Measurements from ENCODE around the gene MLXIP.
A peak's percentile ranks its signal among the peaks of the same experiment; 100 is the strongest.

The MLXIP gene

GRCh38 chr12:122185494-122186082 lies 107.0 kb downstream of the MLXIP start:
- DNase-seq (ENCODE audit: low read depth) = no peak

- no peak for DNase-seq (ENCODE audit: low read depth)
These were observed 108.9 kb downstream of the MLXIP start for GRCh38 chr12:122187466-122187865.

DNA sequence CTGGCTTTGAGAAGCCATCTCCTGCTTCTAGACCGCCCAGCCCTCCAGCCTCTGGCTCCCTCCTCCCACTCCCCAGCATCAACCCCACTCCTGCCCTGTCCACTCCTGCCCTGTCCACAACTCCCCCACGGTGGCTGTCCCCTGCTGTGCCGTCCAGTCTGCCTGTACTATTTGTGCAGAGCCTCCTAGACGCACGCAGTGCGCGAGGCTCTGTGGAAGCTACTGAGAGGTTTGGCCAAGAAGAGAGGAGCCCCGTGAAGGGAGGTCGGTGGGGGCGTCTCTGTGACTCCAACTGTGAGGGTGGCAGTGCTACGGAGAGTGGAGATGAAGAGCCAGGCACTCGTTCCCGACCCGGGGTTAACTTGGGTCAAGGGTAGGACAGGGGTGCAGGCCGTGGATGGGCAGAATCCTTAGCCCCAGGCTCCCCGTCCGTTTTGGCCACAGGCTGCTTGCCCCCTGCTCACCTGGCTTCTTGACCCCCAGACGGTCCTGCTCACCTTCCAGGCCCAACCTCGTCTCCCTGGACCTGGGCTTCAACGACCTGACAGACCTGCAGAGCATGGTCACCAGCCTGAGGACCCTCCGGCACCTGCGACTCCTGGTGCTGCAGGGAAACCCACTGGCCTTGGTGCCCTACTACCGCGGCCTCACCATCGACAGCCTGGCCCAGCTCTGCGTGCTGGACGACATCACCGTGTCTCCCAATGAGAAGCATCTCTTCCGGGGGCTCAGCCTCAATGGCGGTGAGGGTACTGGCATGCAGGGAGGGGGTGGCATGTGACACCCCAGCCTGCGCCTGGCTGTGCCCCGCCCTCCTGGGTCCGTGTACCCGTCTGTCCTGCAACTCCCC lies 111.3 kb downstream of the MLXIP start:
- DNase-seq (ENCODE audit: low read depth) = no peak

DNA sequence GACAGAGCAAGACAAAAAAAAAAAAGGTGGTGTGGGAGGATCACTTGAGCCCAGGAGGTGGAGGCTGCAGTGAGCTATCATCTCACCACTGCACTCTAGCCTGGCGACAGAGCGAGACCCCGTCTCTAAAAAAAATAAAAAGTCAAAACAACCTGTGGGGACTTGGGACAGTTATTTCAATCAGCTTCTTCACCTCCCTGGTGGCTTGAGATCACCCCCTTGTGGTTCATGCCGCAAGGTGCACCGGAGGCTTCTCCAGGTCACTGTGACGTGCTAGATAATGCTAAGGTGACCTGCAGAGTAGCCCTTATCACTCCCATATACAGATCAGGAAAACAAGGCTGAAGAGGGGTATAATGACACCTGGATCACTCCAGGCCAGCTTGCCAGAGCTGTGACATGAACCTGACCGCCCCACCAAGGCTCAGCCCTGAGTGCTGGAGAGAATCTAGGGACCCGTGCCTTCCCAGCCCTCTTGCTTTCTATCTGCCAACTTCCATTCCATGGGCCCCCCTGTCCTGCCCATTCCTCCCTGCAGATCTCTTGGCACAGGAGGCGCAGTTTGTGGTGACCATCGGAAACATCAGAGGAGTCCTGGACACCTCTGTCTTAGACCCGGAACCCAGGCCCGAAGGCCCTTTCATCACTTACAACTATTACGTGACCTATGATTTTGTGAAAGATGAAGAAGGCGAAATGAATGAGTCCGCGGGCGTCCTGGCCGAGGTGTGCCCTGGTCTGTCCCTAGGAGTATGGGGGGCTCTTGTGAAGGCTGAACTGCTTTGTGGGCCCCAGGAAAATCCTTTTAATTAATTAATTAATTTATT lies 112.5 kb downstream of the MLXIP start:
- DNase-seq (ENCODE audit: low read depth) = peak; percentile 49

DNA sequence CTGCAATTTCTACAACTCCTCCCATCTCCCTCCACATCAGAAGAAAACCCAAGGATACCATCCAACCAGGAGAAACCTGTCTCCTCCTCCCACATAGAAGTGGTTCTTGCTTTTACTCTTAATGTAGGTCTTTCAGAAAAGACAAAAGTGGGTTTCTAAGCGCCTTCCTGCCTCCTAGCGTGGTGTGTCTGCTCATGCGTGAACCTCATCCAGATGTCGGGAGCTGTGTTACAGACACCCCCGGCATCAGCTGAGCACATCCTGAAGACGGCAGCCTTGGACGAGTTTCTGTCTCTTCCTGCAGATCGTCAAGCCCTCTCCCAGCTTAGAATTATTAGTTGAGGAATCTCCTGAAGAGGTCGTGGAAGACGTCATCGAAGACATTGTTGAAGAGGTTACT lies 113.9 kb downstream of the MLXIP start:
- no peak for DNase-seq (ENCODE audit: low read depth)

GRCh38 chr12:122194804-122195203 lies 116.2 kb downstream of the MLXIP start:
- no peak for DNase-seq (ENCODE audit: low read depth)

GRCh38 chr12:122195405-122195804 lies 116.8 kb downstream of the MLXIP start:
- DNase-seq (ENCODE audit: low read depth) = no peak

Measured in activated gamma-delta T cell treated with anti-CD3 and anti-CD28 coated beads, Interleukin-2, amount 50 U/mL, for 16 hours (primary cell).